Panc1 (cell line): ENCODE data around the gene IGFBP5. TPM values are rescaled to one million over a fixed set of nuclear protein-coding genes. Genes with fewer than 3 reads are reported as not detected.

Source experiments
- ATAC-seq: fragments of 200-7000 bp; cut with Tn5 transposase; 2 replicates; pipeline ENCODE4 v1.9.1; 2020; ENCODE audit warnings: mild to moderate bottlenecking, moderate library complexity
- BruUV-seq: library from RNA; stranded (reverse); fragments of 400-500 nt; replicated peaks from 2 replicates; lab custom pipeline; 2021; lab: Mats Ljungman, UMichigan
- CTCF ChIA-PET: fragments of 300-600 bp; sonication (Branson Sonifier 250); formaldehyde crosslinking; loops from one replicate; lab custom pipeline; 2022; ENCODE audit warnings: antibody characterized with exemption; lab: Charles Lee
- POLR2A ChIA-PET: fragments of 300-600 bp; sonication (Branson Sonifier 250); formaldehyde crosslinking; loops from one replicate; lab custom pipeline; 2022; ENCODE audit warnings: antibody characterized with exemption; lab: Charles Lee
- DNase-seq: peaks from one replicate; pipeline ENCODE4 v3.0.0-alpha.2; 2010; ENCODE audit warnings: low read depth, low spot score
- H3K27ac ChIP-seq: 2 replicates; pipeline ENCODE4 v1.5.1; 2011; ENCODE audit warnings: mild to moderate bottlenecking, low read length, inconsistent platforms
- H3K27me3 ChIP-seq: fragments of 200-500 bp; sonication (Bioruptor generic); 2 replicates; pipeline ENCODE4 v1.6.0; 2014; ENCODE audit warnings: low read length, inconsistent platforms; ENCODE audit not compliant: control insufficient read depth, insufficient read depth
- H3K36me3 ChIP-seq: fragments of 200-500 bp; sonication (Bioruptor generic); 2 replicates; pipeline ENCODE4 v1.5.1; 2014; ENCODE audit warnings: inconsistent platforms, mild to moderate bottlenecking, low read length, moderate library complexity; ENCODE audit not compliant: control insufficient read depth, insufficient read depth
- H3K4me1 ChIP-seq: 2 replicates; pipeline ENCODE4 v1.5.1; 2011; ENCODE audit warnings: inconsistent platforms, mild to moderate bottlenecking, low read length, moderate library complexity; ENCODE audit not compliant: control insufficient read depth, insufficient read depth
- H3K4me3 ChIP-seq, 2 experiments: 2 replicates each; pipeline ENCODE4 v1.5.1; 2011 to 2012; ENCODE audit warnings: low read depth in 2 of 2, low read length in 2 of 2, mild to moderate bottlenecking in 2 of 2, inconsistent platforms in 1 of 2, moderate library complexity in 1 of 2
- H3K9me3 ChIP-seq: fragments of 200-500 bp; sonication (Bioruptor generic); 2 replicates; pipeline ENCODE4 v1.5.1; 2014; ENCODE audit warnings: low read depth, mild to moderate bottlenecking, inconsistent platforms, low read length, moderate library complexity; ENCODE audit not compliant: control insufficient read depth, insufficient read depth
- CTCF ChIP-seq: fragments of 450-650 bp; IDR thresholded peaks from 2 replicates; pipeline ENCODE4 v1.5.1; 2017; ENCODE audit warnings: mild to moderate bottlenecking
- POLR2AphosphoS5 ChIP-seq: IDR thresholded peaks from 2 replicates; pipeline ENCODE4 v1.6.1; 2012; ENCODE audit warnings: mild to moderate bottlenecking, low read depth, low read length, moderate library complexity
- REST ChIP-seq, 2 experiments: IDR thresholded peaks; 2 replicates each; pipeline ENCODE4 v1.6.1; 2011 to 2012; ENCODE audit warnings: low read depth in 2 of 2, control low read depth in 1 of 2, low read length in 1 of 2, mild to moderate bottlenecking in 1 of 2, moderate library complexity in 1 of 2; ENCODE audit not compliant: insufficient read depth in 1 of 2
- SIN3A ChIP-seq: IDR thresholded peaks from 2 replicates; pipeline ENCODE4 v1.6.1; 2012; ENCODE audit warnings: low read depth, mild to moderate bottlenecking, low read length, moderate library complexity, borderline replicate concordance; ENCODE audit not compliant: insufficient read depth
- TCF7L2 ChIP-seq: IDR thresholded peaks from 2 replicates; pipeline ENCODE4 v1.6.1; 2011; ENCODE audit warnings: mild to moderate bottlenecking, low read depth, low read length, inconsistent platforms
- in situ Hi-C: cut with HindIII; loops from 2 replicates; pipeline ENCODE4 v1.10.0; 2016; ENCODE audit warnings: low sequenced_read_pairs, low pct_unique_long_range_greater_than_20kb
- intact Hi-C: fragments of 100-400 bp; cut with micrococcal nuclease; formaldehyde crosslinking; loops from one replicate; pipeline ENCODE4 v1.10.0; 2022; ENCODE audit not compliant: unreplicated experiment
- total RNA-seq: library from RNA; stranded (reverse); gene quantifications from one replicate; pipeline ENCODE4 v1.2.1, GENCODE V29; 2021; ENCODE audit not compliant: unreplicated experiment

IGFBP5 gene
- total RNA-seq, 1 experiment from 2014 or later, result 1.9 TPM

- no TSS peak for BruUV-seq
- ChIA-PET POLR2A (no interaction called here), CTCF (no interaction called here)
- DNase-seq (no peak), ATAC-seq (no peak)
- no peaks in the 10 kb centered on the region for H3K4me1 ChIP-seq
- TF ChIP-seq TCF7L2 (no peak), POLR2AphosphoS5 (no peak), CTCF (no peak), SIN3A (no peak), REST (IDR thresholded peaks at IDR 0.05; ENCODE audit: insufficient read depth in 1 of 2, low read depth in 2 of 2, low read length in 1 of 2) (no peak)
- intact Hi-C loops, result no loop called here
- no peak overlapping the region for H3K4me3 ChIP-seq
- H3K9me3 ChIP-seq, result no peaks in the 10 kb centered on the region
- H3K27ac ChIP-seq, result no peak overlapping the region
- H3K27me3 ChIP-seq, result no peaks in the 10 kb centered on the region
- no peaks in the 10 kb centered on the region for H3K36me3 ChIP-seq
- in situ Hi-C loops, result no loop called here
Measured at GRCh38 chr2:216646116-216646515, 49.2 kb downstream of the IGFBP5 start.

- ChIA-PET CTCF (no interaction called here), POLR2A (no interaction called here)
- in situ Hi-C loops (no loop called here), intact Hi-C loops (no loop called here)
- no peaks in the 10 kb centered on the region for H3K27me3 ChIP-seq
- ATAC-seq, result no peak
- no peak for TF ChIP-seq TCF7L2
- no peaks in the 10 kb centered on the region for H3K4me1 ChIP-seq
- no peak overlapping the region for H3K4me3 ChIP-seq
- DNase-seq, result no peak
- H3K27ac ChIP-seq, result no peak overlapping the region
- no TSS peak for BruUV-seq
- no peaks in the 10 kb centered on the region for H3K36me3 ChIP-seq
- no peaks in the 10 kb centered on the region for H3K9me3 ChIP-seq
Measured at GRCh38 chr2:216645636-216645950, 49.8 kb downstream of the IGFBP5 start.

GRCh38 chr2:216644842-216645635 lies 50.3 kb downstream of the IGFBP5 start:
- ATAC-seq, result no peak
- no peak for TF ChIP-seq TCF7L2
- TF ChIP-seq POLR2AphosphoS5, result no peak
- no peak for TF ChIP-seq CTCF
- intact Hi-C loops, result no loop called here
- Histone ChIP-seq H3K4me1 (no peaks in the 10 kb centered on the region), H3K27ac (no peak overlapping the region), H3K4me3 (no peak overlapping the region), H3K27me3 (no peaks in the 10 kb centered on the region), H3K36me3 (no peaks in the 10 kb centered on the region), H3K9me3 (no peaks in the 10 kb centered on the region)
- POLR2A ChIA-PET, result no interaction called here
- DNase-seq, result no peak
- in situ Hi-C loops, result no loop called here
- CTCF ChIA-PET, result no interaction called here
- BruUV-seq, result no TSS peak
